ENCODE data around the gene ADAMTS18. TPM values are rescaled to one million over a fixed set of nuclear protein-coding genes. Genes with fewer than 3 reads are reported as not detected.

Gene ADAMTS18
- total and polyA plus RNA-seq, 2 of the 8 experiments (the other 6 are each of a cell fraction or from before 2014, with no cell fraction given) = 0.05 to 0.19 TPM

- no peak overlapping the region for H2BK12ac ChIP-seq (ENCODE audit: low read depth, low read length)
- POLR2A ChIA-PET (ENCODE audit: partially characterized antibody) = no interaction called here
- H3K23ac ChIP-seq (ENCODE audit: insufficient read length) = no peak overlapping the region
- no peak overlapping the region for H2BK5ac ChIP-seq (ENCODE audit: low read depth, low read length)
- no peaks in the 10 kb centered on the region for H3K36me3 ChIP-seq (ENCODE audit: control insufficient read depth in 2 of 4, insufficient read depth in 4 of 4, low read length in 3 of 4)
- no peak overlapping the region for H3K56ac ChIP-seq (replicated peaks; ENCODE audit: insufficient read length, low read depth, low read length)
- H3K4me3 ChIP-seq (ENCODE audit: extremely low read depth in 1 of 4, insufficient read depth in 2 of 4, low read depth in 3 of 4, low read length in 4 of 4) = no peak overlapping the region
- no peak overlapping the region for H3K27ac ChIP-seq (ENCODE audit: low read depth, low read length)
- H3K79me2 ChIP-seq (ENCODE audit: control insufficient read depth in 1 of 2, insufficient read depth in 2 of 2, low read length in 2 of 2) = no peaks in the 10 kb centered on the region
- H3K4ac ChIP-seq (replicated peaks; ENCODE audit: insufficient read length, low read depth, low read length) = no peak overlapping the region
- no peaks in the 10 kb centered on the region for H4K20me1 ChIP-seq (replicated peaks in 1 of 2; ENCODE audit: control insufficient read depth in 1 of 2, insufficient read depth in 2 of 2, low read length in 2 of 2)
- no peaks in the 10 kb centered on the region for H3K79me1 ChIP-seq (ENCODE audit: low read depth, low read length)
- H3K4me2 ChIP-seq (ENCODE audit: insufficient read depth in 1 of 2, low read depth in 2 of 2, low read length in 2 of 2) = no peak overlapping the region
- FAIRE-seq (no peak), DNase-seq (ENCODE audit: low read depth in 1 of 2, low spot score in 2 of 2) (no peak)
- 0 out of 2 replicates have a peak overlapping the region, but pooled peaks have one; percentile 76 for H2AFZ ChIP-seq (ENCODE audit: low read length)
- CTCF ChIA-PET (ENCODE audit: partially characterized antibody) = interaction anchor here (0.6 to 2.3 kb wide), 4 partner anchors 111 to 235 kb away, joined by 3 to 11 read pairs (median 3); no protein-coding TSS in a partner anchor
- H3K27me3 ChIP-seq (replicated peaks in 1 of 4; ENCODE audit: control insufficient read depth in 3 of 4, extremely low read depth in 1 of 4, insufficient read depth in 3 of 4, low read length in 3 of 4) = no peaks in the 10 kb centered on the region
- no peak overlapping the region for H3K9ac ChIP-seq (replicated peaks in 1 of 4; ENCODE audit: extremely low read depth in 1 of 4, low read depth in 3 of 4, low read length in 3 of 4)
- 89% methylated on average over 10 of the region's 10 CpGs; no CpG with 5 or more reads in 1 of the 2 experiments for WGBS, 2 experiments (ENCODE audit: extremely low coverage in 1 of 2, insufficient coverage in 1 of 2, insufficient read length in 1 of 2, insufficient replicate concordance in 2 of 2, low coverage in 1 of 2, low lambda C conversion rate in 2 of 2, missing lambda C conversion rate in 1 of 2)
- no peaks in the 10 kb centered on the region for H3K23me2 ChIP-seq (ENCODE audit: low read depth, low read length)
- no peak overlapping the region for H3K18ac ChIP-seq (ENCODE audit: extremely low read depth, low read length)
- H3K9me3 ChIP-seq (ENCODE audit: insufficient read depth in 2 of 2, low read depth in 1 of 2, low read length in 1 of 2) = no peaks in the 10 kb centered on the region
- H4K91ac ChIP-seq (replicated peaks; ENCODE audit: insufficient read length, low read length) = no peak overlapping the region
- H4K5ac ChIP-seq (ENCODE audit: insufficient read length, low read depth, low read length) = no peak overlapping the region
- H2BK20ac ChIP-seq (ENCODE audit: low read length) = no peak overlapping the region
- no peak overlapping the region for H2AK5ac ChIP-seq (ENCODE audit: low read depth, low read length)
- peaks cover 0 to 6% (median 2%) of the 10 kb centered on the region in 4 experiments; a peak in 3 of 7 replicates for H3K4me1 ChIP-seq (replicated peaks in 1 of 4; ENCODE audit: control insufficient read depth in 3 of 4, insufficient read depth in 4 of 4, low read length in 3 of 4)
- no peak overlapping the region for H4K8ac ChIP-seq (ENCODE audit: extremely low read depth, insufficient read depth, low read length)
- H3K14ac ChIP-seq (ENCODE audit: insufficient read length) = no peak overlapping the region
- H2BK15ac ChIP-seq (ENCODE audit: low read length) = no peak overlapping the region
- no peak overlapping the region for H2BK120ac ChIP-seq (replicated peaks; ENCODE audit: low read depth, low read length)
- TF ChIP-seq TAF7 (optimal IDR thresholded peaks at IDR 0.05; ENCODE audit: borderline replicate concordance, low read depth, low read length) = no peak
- no peak for TF ChIP-seq BCL11A (IDR thresholded peaks at IDR 0.05; ENCODE audit: low read depth in 2 of 2, low read length in 2 of 2)
- no peak for TF ChIP-seq SIRT6 (IDR thresholded peaks at IDR 0.05; ENCODE audit: low read length)
- TF ChIP-seq ATF3 (IDR thresholded peaks at IDR 0.05; ENCODE audit: insufficient read depth, low read depth, low read length) = no peak
- TF ChIP-seq NRF1 (IDR thresholded peaks at IDR 0.05; ENCODE audit: low read depth, low read length) = no peak
- TF ChIP-seq HDAC2 (IDR thresholded peaks at IDR 0.05; ENCODE audit: borderline replicate concordance in 1 of 2, low read depth in 2 of 2, low read length in 2 of 2) = no peak
- no peak for TF ChIP-seq USF2 (IDR thresholded peaks at IDR 0.05; ENCODE audit: low read length)
- TF ChIP-seq TAF1 (IDR thresholded peaks at IDR 0.05; ENCODE audit: low read depth, low read length) = no peak
- TF ChIP-seq JUN (IDR thresholded peaks at IDR 0.05; ENCODE audit: low read depth, low read length) = no peak
- no peak for TF ChIP-seq GABPA (IDR thresholded peaks at IDR 0.05; ENCODE audit: borderline replicate concordance, insufficient read depth, low read length)
Observed at GRCh38 chr16:77443357-77444146, 8.7 kb upstream of the ADAMTS18 start.

Data from H1 (cell line).